ENCODE data around the gene RNF181.

DNA sequence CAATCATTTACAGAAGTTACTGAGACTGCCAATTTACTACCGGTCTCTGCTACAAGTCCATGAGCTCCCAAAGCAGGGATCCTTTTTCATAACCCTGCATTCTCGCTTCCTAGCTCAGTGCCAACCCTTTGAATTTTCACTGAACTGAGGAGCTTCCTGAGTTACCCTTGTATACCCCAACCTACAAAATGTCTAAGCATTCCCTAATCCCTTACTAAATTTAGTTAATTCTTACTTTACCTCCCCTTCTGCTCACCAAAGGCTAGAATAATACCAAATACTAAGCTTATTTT is 47.0 kb upstream of the RNF181 start:
- TF ChIP-seq EZH2 (IDR thresholded peaks at IDR 0.05) (no peak), YY1 (IDR thresholded peaks at IDR 0.05; ENCODE audit: extremely low read depth, insufficient replicate concordance, low read depth, low read length) (no peak), JUND (IDR thresholded peaks at IDR 0.05) (no peak), RAD21 (IDR thresholded peaks at IDR 0.05; ENCODE audit: low read depth) (no peak; the same call in 1 of the 2 replicates), POLR2A (IDR thresholded peaks at IDR 0.05; ENCODE audit: borderline replicate concordance, extremely low read depth, insufficient read depth, insufficient read length) (no peak), SRF (IDR thresholded peaks at IDR 0.05; ENCODE audit: low read depth) (no peak), SP1 (IDR thresholded peaks at IDR 0.05; ENCODE audit: low read depth) (no peak), CBX3 (IDR thresholded peaks at IDR 0.05; ENCODE audit: low read depth) (no peak), POLR2AphosphoS5 (IDR thresholded peaks at IDR 0.05; ENCODE audit: low read depth, low read length) (no peak), ZFX (IDR thresholded peaks at IDR 0.05) (no peak)
- TF ChIP-seq, protein P1, sequence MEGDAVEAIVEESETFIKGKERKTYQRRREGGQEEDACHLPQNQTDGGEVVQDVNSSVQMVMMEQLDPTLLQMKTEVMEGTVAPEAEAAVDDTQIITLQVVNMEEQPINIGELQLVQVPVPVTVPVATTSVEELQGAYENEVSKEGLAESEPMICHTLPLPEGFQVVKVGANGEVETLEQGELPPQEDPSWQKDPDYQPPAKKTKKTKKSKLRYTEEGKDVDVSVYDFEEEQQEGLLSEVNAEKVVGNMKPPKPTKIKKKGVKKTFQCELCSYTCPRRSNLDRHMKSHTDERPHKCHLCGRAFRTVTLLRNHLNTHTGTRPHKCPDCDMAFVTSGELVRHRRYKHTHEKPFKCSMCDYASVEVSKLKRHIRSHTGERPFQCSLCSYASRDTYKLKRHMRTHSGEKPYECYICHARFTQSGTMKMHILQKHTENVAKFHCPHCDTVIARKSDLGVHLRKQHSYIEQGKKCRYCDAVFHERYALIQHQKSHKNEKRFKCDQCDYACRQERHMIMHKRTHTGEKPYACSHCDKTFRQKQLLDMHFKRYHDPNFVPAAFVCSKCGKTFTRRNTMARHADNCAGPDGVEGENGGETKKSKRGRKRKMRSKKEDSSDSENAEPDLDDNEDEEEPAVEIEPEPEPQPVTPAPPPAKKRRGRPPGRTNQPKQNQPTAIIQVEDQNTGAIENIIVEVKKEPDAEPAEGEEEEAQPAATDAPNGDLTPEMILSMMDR (IDR thresholded peaks at IDR 0.05 in 2 of 3, conservative IDR thresholded peaks at IDR 0.05 in 1 of 3; ENCODE audit: borderline replicate concordance in 1 of 3, insufficient read depth in 1 of 3, low read depth in 2 of 3, low read length in 2 of 3) = no peak
- TF ChIP-seq, protein P2, sequence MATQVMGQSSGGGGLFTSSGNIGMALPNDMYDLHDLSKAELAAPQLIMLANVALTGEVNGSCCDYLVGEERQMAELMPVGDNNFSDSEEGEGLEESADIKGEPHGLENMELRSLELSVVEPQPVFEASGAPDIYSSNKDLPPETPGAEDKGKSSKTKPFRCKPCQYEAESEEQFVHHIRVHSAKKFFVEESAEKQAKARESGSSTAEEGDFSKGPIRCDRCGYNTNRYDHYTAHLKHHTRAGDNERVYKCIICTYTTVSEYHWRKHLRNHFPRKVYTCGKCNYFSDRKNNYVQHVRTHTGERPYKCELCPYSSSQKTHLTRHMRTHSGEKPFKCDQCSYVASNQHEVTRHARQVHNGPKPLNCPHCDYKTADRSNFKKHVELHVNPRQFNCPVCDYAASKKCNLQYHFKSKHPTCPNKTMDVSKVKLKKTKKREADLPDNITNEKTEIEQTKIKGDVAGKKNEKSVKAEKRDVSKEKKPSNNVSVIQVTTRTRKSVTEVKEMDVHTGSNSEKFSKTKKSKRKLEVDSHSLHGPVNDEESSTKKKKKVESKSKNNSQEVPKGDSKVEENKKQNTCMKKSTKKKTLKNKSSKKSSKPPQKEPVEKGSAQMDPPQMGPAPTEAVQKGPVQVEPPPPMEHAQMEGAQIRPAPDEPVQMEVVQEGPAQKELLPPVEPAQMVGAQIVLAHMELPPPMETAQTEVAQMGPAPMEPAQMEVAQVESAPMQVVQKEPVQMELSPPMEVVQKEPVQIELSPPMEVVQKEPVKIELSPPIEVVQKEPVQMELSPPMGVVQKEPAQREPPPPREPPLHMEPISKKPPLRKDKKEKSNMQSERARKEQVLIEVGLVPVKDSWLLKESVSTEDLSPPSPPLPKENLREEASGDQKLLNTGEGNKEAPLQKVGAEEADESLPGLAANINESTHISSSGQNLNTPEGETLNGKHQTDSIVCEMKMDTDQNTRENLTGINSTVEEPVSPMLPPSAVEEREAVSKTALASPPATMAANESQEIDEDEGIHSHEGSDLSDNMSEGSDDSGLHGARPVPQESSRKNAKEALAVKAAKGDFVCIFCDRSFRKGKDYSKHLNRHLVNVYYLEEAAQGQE (IDR thresholded peaks at IDR 0.05; ENCODE audit: low read depth) = no peak
